22Rv1 (cell line): ENCODE results near the gene SEC61A1.

Experiments
- CTCF ChIP-seq: fragments of 450-650 bp; IDR thresholded peaks from 2 replicates; pipeline ENCODE4 v1.5.1; 2017; ENCODE audit warnings: mild to moderate bottlenecking
- ZFX ChIP-seq: fragments of 450-650 bp; IDR thresholded peaks from 2 replicates; pipeline ENCODE4 v1.6.1; 2017; ENCODE audit warnings: antibody characterized with exemption, borderline replicate concordance

DNA sequence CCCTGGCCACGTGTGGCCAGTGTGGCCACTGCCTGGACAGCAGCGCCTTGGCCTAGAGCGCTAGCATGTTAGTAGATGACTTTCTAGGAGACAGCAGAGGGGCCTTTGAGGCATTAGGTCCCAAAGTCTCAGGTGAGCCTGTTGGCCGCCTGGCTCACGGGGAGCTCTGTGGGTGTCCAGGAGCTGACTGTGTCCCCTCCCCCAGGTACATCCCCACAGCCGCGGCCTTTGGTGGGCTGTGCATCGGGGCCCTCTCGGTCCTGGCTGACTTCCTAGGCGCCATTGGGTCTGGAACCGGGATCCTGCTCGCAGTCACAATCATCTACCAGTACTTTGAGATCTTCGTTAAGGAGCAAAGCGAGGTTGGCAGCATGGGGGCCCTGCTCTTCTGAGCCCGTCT is 17.0 kb downstream of the SEC61A1 start:
- TF ChIP-seq CTCF = no peak
- TF ChIP-seq ZFX = no peak
